ENCODE data around the gene AP5S1.

GRCh38 chr20:3865152-3865886 lies 45.0 kb downstream of the AP5S1 start:
- TF ChIP-seq COPS2 (conservative IDR thresholded peaks at IDR 0.05) (no peak), EZH2 (IDR thresholded peaks at IDR 0.05; ENCODE audit: borderline replicate concordance, low read depth, low read length) (no peak), POLR2AphosphoS5 (IDR thresholded peaks at IDR 0.05; ENCODE audit: control insufficient read depth, insufficient read depth, low read depth, low read length) (no peak), TRIM25 (IDR thresholded peaks at IDR 0.05; ENCODE audit: borderline replicate concordance) (no peak), TAF15 (IDR thresholded peaks at IDR 0.05; ENCODE audit: low read depth, low read length) (no peak), POLR2A (conservative IDR thresholded peaks at IDR 0.05) (no peak), E2F4 (CRISPR knock-in tag; IDR thresholded peaks at IDR 0.05; ENCODE audit: low read depth) (no peak), EP300 (IDR thresholded peaks at IDR 0.05; ENCODE audit: low read length) (no peak)

Data from K562 (cell line).